Hematopoietic multipotent progenitor cell treated with erythropoietin and hydrocortisone succinate and interleukin-3 and kit ligand, for 6 days (in vitro differentiated cells): ENCODE measurements around the gene SARNP.
"Not testable (repeated sequence)": the region's sequence is repeated elsewhere in the genome, so short reads cannot be mapped to it uniquely, and the experiment has no call there.

Experiments
- DNase-seq: peaks from one replicate; pipeline ENCODE4 v3.0.0-alpha.2; 2015

The SARNP gene

DNA sequence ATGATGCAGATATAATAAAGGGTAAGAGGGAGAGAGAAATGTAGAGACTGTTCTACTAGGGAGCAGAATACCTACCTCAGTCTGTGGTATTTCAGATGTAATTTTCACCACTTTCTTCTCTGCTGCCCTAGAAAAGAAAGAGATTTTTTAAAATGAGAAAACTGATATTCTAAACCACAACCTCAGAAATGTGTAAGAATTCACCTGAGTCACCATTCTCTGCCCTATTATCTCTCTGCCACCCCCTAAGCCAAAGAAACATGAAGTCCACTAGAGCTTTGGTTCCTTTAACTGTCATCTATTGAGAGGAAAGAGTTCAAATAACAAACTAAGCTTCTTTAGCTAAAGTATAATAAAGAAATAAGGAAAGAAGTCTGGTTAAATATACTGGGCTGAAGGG is 21.6 kb downstream of the SARNP start:
- no peak for DNase-seq

GRCh38 chr12:55789893-55790292 is 27.6 kb downstream of the SARNP start:
- no peak for DNase-seq

GRCh38 chr12:55789171-55789570 is 28.4 kb downstream of the SARNP start:
- no peak for DNase-seq

GRCh38 chr12:55788546-55788945 is 29.0 kb downstream of the SARNP start:
- DNase-seq: no peak

DNA sequence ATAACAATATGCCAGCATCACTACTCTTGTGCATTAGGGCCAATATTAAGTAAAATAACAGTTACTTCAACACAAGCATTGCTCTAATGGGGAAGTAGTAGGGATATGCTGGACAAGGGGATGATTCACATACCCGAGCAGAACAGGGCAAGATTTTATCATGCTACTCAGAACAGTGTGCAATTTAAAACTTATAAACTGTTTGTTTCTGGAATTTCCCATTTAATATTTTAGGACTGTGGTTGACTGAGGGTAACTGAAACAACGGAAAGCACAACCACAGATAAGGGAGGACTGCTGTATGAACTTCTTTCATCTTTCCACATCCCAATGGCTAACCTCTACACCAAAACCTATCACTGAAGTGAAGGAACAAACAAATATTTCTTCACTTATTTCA is 36.8 kb downstream of the SARNP start:
- DNase-seq: peak; percentile 73

GRCh38 chr12:55777856-55778255 is 39.7 kb downstream of the SARNP start:
- no peak for DNase-seq

DNA sequence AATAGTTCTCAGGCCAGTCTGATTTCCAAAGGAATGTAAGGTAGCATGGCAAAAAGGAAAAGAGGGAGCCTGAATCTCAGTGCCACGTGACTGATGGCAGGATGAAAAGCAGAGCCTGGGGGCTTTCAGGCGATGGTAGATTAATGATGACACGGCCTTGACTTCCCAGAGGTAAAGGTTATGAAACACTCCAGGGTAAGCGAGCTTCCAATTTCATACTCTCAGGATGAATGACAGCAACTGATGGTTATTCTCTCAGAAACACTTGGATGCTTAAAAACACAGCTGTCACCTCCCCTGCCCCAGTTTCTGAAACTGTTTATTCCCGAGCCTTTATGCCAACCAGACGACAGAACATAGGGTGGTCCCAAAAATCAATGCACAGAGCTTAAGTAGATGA is 45.8 kb downstream of the SARNP start:
- DNase-seq: no peak

DNA sequence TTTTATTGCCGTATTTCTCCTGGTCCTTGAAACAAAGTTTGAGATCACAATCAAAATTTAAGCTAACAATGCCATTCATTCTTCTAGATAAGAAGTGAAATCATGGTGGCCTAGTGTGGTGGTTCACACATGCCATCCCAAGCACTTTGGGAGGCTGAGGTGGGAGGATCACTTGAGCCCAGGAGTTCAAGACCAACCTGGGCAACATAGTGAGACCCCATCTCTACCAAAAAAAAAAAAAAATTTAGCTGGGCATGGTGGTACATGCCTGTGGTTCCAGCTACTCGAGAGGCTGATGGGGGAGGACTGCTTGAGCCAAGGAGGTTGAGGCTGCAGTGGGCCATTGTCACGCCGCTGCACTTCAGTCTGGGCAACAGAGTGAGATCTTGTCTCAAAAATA is 50.4 kb downstream of the SARNP start:
- no peak for DNase-seq

DNA sequence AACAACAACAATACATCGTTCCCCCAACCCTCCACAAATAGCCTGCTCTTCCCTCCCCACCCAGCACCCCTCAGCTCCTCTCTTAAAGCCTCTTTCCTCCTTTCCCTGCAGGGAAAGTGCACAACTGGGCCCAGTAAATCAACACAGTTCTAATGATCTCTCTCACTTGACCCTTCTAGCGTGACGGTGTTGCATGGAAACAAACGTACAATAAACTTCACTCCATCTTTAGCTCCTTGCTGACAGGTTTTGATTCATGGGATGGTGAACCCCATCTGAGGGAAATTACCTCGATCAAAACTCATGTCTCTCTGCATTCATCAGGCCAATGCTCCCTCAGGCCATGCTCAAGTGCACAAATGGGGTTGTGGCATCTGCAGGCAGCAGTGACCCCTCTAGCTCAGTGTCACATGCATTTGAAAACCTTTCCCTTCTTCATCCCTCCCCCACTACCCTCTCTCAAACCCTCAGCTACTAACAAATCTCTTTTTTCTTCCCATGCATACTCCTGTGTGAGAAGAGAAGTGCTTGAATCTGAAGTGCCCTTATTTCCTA is 51.7 kb downstream of the SARNP start:
- no peak for DNase-seq

DNA sequence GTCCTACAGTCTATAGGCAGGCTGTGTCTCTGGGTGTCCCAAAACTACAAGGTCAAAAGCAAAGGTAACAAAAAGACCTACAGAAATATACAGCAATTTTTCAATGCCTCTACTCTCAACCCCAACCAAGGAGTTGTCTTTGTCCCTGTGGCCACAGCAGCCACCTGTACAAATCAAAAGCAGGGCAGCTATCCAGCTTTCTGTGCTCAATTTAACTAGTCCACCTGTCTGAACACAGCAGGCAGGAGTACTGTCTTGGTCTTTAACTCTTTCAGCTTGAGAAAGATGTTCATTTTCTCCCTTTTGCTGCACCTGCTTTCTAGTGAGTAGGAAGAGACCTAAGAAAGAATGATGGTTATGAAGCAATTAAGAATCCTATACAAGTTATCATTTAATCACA is 54.9 kb downstream of the SARNP start:
- DNase-seq: no peak

- DNase-seq: no peak
Observed at GRCh38 chr12:55760663-55761062, 56.9 kb downstream of the SARNP start.

GRCh38 chr12:55758575-55758974 is 58.9 kb downstream of the SARNP start:
- not testable (repeated sequence) for DNase-seq

GRCh38 chr12:55757701-55758100 is 59.8 kb downstream of the SARNP start:
- DNase-seq: no peak

- no peak for DNase-seq
Observed at GRCh38 chr12:55755246-55755645, 62.3 kb downstream of the SARNP start.

DNA sequence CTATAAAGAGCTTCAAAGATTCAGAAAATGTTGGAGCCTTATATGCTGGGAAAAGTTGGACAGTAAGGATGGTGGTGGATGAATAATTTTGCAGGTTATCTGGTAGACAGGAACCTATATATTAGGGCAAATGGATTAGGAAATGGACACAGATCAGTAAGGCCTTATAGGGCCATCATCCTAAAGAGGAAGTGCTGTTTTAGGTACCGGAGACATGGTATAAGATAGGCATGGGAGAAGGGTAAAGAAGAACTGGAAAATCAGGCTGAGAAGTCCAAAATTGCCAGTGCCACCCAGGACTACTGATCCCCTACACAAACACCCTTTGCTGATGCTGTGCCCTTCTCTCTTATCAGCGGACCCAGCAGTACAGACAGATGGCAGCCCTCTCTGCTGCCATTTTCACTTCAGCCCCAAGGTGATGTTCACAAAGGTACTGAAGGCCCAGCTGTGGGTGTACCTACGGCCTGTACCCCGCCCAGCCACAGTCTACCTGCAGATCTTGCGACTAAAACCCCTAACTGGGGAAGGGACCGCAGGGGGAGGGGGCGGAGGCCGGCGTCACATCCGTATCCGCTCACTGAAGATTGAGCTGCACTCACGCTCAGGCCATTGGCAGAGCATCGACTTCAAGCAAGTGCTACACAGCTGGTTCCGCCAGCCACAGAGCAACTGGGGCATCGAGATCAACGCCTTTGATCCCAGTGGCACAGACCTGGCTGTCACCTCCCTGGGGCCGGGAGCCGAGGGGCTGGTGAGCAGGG is 69.1 kb downstream of the SARNP start:
- no peak for DNase-seq

- no peak for DNase-seq
Observed at GRCh38 chr12:55746913-55747231, 70.7 kb downstream of the SARNP start.

- DNase-seq: no peak
Observed at GRCh38 chr12:55746174-55746912, 71.2 kb downstream of the SARNP start.

DNA sequence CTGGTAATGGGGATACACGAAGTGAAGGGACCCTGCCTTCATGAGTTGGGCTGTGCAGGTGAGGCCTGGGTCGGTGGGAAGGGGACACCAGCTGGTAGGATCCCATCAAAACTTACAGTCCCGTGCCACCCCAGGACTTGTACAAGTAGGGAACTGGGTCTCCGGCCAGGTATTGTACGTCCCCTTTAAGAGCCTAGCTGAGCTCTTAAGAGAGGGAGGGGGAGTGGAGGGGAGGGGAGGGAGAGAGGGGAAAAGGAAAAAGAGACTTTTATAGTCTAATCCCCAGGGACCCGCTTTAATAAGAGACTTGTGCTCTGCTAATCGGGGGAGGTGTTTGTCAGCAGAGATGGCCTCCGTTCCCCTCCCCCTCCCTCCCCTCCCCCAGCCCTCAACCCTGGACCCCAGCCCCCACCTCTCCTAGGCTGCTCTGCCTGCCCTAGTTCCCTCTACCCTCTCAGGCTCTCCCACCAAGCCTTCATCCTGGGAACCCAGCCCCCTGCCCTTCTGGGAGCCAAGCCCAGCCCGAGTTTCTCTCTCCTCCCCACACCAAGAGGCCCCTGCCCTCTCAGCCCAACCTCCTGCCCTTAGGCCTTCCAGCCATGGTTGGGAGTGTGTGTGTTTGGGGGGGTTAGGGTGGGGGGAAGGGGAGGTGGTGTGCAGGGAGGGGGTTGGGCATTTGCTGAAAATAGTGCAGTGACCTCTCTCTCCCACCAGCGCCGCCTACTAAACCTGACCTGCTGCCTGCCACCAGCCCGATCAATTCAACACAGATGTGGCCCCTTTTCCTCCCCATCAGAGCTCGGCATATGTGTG is 72.0 kb downstream of the SARNP start:
- DNase-seq: no peak

DNA sequence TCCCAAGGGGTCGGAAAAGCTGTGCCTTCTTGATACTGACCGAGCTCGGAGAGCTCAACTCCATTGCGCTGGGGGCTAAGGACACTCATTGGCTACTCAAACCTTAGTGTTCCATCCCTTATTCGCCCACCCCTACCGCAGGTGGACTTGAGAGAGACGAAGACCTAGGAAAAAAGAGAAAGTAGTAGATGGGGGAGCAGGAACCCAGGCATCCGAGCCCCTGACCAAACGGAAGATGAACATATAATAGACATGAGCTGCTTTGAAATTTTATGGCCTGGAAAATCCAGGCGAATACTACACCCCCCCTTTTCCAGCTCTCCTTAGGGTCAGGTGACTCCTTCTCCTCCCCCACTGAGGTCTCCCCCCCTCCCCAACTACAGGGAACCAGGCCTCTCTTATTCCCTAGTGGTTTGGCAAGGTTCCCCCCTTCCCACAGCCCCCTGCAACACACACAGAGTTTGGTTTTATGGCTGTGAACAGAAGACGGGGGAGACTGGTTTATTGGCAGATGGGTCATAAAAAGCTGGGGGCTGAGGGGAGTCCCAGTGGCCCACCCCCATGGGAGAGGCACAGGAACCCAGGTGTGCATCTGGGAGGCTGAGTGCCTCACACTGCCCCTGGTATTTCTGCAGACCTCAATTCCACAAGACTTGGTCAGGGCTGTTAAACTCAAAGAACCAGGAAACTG is 73.0 kb downstream of the SARNP start:
- DNase-seq: no peak

- peak; percentile 79 for DNase-seq
Observed at GRCh38 chr12:55743406-55744339, 73.9 kb downstream of the SARNP start.

- DNase-seq: peak; percentile 90
Observed at GRCh38 chr12:55742719-55743405, 74.7 kb downstream of the SARNP start, which contains the start of gene GDF11. Gene GDF11 (plus strand): TSS chr12:55743122. CDS start chr12:55743317, 195 bp downstream.
